Smooth muscle cell (in vitro differentiated cells): Measurements from ENCODE around the gene SF1. TPM values are rescaled to one million over a fixed set of nuclear protein-coding genes. Genes with fewer than 3 reads are reported as not detected.

Experiments
- DNase-seq: peaks from one replicate; lab custom pipeline; 2025; ENCODE audit not compliant: unreplicated experiment; lab: John Stamatoyannopoulos, UW
- H2AFZ ChIP-seq: fragments of 200-600 bp; sonication (generic); 2 replicates; pipeline ENCODE4 v1.6.0; 2016; ENCODE audit warnings: antibody characterized with exemption, low read depth, mild to moderate bottlenecking
- H3F3A ChIP-seq: fragments of 200-600 bp; sonication (generic); 2 replicates; pipeline ENCODE4 v1.6.0; 2017; ENCODE audit warnings: antibody characterized with exemption, low read depth
- H3K27ac ChIP-seq: fragments of 200-600 bp; sonication (generic); 2 replicates; pipeline ENCODE4 v1.5.1; 2016; ENCODE audit warnings: low read depth, mild to moderate bottlenecking
- H3K27me3 ChIP-seq: fragments of 200-600 bp; sonication (generic); 2 replicates; pipeline ENCODE4 v1.6.1; 2016; ENCODE audit warnings: low read depth, mild to moderate bottlenecking
- H3K36me3 ChIP-seq: fragments of 200-600 bp; sonication (generic); 2 replicates; pipeline ENCODE4 v1.5.1; 2016; ENCODE audit warnings: low read depth
- H3K4me1 ChIP-seq: fragments of 200-600 bp; sonication (generic); 2 replicates; pipeline ENCODE4 v1.5.1; 2016; ENCODE audit warnings: low read depth
- H3K4me2 ChIP-seq: fragments of 200-600 bp; sonication (generic); 2 replicates; pipeline ENCODE4 v1.6.0; 2016; ENCODE audit warnings: mild to moderate bottlenecking
- H3K4me3 ChIP-seq: fragments of 200-600 bp; sonication (generic); 2 replicates; pipeline ENCODE4 v1.5.1; 2016; ENCODE audit warnings: mild to moderate bottlenecking
- H3K79me2 ChIP-seq: fragments of 200-600 bp; sonication (generic); 2 replicates; pipeline ENCODE4 v1.6.0; 2016; ENCODE audit warnings: low read depth, mild to moderate bottlenecking
- H3K9ac ChIP-seq: fragments of 200-600 bp; sonication (generic); 2 replicates; pipeline ENCODE4 v1.6.0; 2016; ENCODE audit warnings: low read depth
- H3K9me3 ChIP-seq: fragments of 200-600 bp; sonication (generic); replicated peaks from 2 replicates; pipeline ENCODE4 v1.5.1; 2016; ENCODE audit warnings: low read depth
- H4K20me1 ChIP-seq: fragments of 200-600 bp; sonication (generic); 2 replicates; pipeline ENCODE4 v1.6.0; 2016; ENCODE audit warnings: low read depth
- WGBS: methylation state at CpG from one replicate; pipeline ENCODE4 v1.1.7; 2016; ENCODE audit warnings: low lambda C conversion rate; 5-methylcytosine and 5-hydroxymethylcytosine counted together
- polyA plus RNA-seq: library from polyadenylated mRNA; unstranded; fragments of >200 nt; fragmentation: Nextera tagmentation; extraction: Ambion mirVana; gene quantifications from 2 replicates; pipeline ENCODE4 v1.2.1, GENCODE V29; 2016
- total RNA-seq: library from RNA; depleted of rRNA; stranded (reverse); fragments of >200 nt; gene quantifications from 2 replicates; pipeline ENCODE4 v1.2.3, GENCODE V29; 2014
- TF ChIP-seq, protein P1 (sequence below): fragments of 200-600 bp; sonication (generic); IDR thresholded peaks from 2 replicates; pipeline ENCODE4 v1.5.1; 2017; ENCODE audit warnings: borderline replicate concordance, mild to moderate bottlenecking, antibody characterized with exemption; ENCODE audit not compliant: insufficient read depth, poor library complexity, severe bottlenecking

The SF1 gene
- total and polyA plus RNA-seq, 2 experiments from 2014 or later = 84.2 to 115 TPM

DNA sequence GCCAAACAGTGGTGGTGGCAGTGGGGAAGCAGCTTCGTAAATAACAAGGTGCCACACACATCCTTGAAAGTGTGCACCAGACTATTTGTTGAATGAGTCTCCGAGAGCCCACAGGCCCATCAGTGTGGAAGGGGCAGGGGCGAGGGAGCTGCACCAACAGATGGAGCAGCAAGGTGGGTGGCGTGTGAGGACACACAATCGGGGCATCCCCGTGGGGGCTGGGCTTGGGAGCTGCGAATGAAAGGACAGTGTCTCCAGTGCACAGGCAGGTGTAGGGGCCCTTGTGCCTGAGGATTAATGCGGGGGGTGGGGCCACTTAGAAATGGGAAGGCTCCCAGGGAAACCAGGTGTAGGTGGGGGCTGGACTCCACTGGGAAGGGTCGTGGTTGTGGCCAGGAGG lies 58.2 kb downstream of the SF1 start:
- 81% methylated on average over 9 of the region's 9 CpGs for WGBS
- peaks cover 44% of the 10 kb centered on the region for H3K27me3 ChIP-seq
- DNase-seq = no peak

DNA sequence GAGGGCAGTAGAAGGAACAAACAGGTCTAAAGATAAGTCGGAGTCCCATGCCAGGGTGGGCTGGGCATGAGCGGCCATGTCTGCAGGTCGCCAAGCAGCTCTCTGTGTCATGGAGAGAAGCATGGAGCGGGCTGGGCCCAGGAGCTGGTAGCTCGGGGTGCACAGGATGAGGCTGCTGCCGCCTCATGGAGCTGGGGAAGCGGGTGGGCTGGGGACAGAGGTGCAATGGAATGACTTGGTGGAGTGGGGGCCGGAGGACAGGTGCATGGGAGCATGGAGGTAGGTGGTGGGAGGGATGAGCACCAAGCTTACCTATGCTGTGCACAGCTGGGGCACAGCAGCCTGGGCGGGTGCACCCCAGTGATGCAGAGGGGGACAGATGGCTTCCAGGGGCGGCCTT lies 58.9 kb downstream of the SF1 start:
- WGBS = 88% methylated on average over 10 of the region's 10 CpGs
- Histone ChIP-seq H4K20me1 (no peaks in the 10 kb centered on the region), H3K9me3 (no peaks in the 10 kb centered on the region), H3K27ac (no peak overlapping the region), H3K36me3 (no peaks in the 10 kb centered on the region), H3F3A (no peaks in the 10 kb centered on the region), H3K4me3 (no peak overlapping the region), H3K9ac (no peak overlapping the region), H3K27me3 (peaks cover 52% of the 10 kb centered on the region), H3K4me1 (no peaks in the 10 kb centered on the region), H2AFZ (no peak overlapping the region), H3K4me2 (no peak overlapping the region), H3K79me2 (no peaks in the 10 kb centered on the region)
- TF ChIP-seq, protein P1, sequence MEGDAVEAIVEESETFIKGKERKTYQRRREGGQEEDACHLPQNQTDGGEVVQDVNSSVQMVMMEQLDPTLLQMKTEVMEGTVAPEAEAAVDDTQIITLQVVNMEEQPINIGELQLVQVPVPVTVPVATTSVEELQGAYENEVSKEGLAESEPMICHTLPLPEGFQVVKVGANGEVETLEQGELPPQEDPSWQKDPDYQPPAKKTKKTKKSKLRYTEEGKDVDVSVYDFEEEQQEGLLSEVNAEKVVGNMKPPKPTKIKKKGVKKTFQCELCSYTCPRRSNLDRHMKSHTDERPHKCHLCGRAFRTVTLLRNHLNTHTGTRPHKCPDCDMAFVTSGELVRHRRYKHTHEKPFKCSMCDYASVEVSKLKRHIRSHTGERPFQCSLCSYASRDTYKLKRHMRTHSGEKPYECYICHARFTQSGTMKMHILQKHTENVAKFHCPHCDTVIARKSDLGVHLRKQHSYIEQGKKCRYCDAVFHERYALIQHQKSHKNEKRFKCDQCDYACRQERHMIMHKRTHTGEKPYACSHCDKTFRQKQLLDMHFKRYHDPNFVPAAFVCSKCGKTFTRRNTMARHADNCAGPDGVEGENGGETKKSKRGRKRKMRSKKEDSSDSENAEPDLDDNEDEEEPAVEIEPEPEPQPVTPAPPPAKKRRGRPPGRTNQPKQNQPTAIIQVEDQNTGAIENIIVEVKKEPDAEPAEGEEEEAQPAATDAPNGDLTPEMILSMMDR = no peak
- DNase-seq = no peak

More for the DNA sequence above, 58.2 kb downstream of the SF1 start:
- no peaks in the 10 kb centered on the region for H3K79me2 ChIP-seq
- H3K4me2 ChIP-seq = no peak overlapping the region
- no peak overlapping the region for H3K4me3 ChIP-seq
- no peaks in the 10 kb centered on the region for H3K36me3 ChIP-seq
- H4K20me1 ChIP-seq = no peaks in the 10 kb centered on the region
- TF ChIP-seq, protein P1 = no peak
- no peaks in the 10 kb centered on the region for H3K9me3 ChIP-seq
- H3K4me1 ChIP-seq = no peaks in the 10 kb centered on the region
- no peaks in the 10 kb centered on the region for H3F3A ChIP-seq
- no peak overlapping the region for H3K9ac ChIP-seq
- H3K27ac ChIP-seq = no peak overlapping the region
- no peak overlapping the region for H2AFZ ChIP-seq

DNA sequence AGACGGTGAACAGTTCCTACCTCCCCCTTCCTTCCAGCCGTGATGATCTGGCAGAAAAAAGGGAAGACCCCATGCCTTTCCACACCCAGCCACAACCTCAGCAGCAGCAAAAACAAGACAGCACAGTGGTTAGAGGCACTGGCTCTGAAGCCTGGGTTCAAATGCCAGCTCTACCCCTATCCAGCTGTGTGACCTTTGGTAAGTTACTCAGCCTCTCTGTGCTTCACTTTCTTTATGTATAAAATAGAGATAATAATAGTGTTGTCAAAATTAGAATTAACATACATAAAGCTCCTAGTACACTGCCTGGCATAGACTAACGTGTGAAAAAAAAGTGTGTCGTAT lies 59.6 kb downstream of the SF1 start:
- H3K9me3 ChIP-seq = no peaks in the 10 kb centered on the region
- no peak overlapping the region for H3K4me3 ChIP-seq
- no peak overlapping the region for H2AFZ ChIP-seq
- no peaks in the 10 kb centered on the region for H3F3A ChIP-seq
- H4K20me1 ChIP-seq = no peaks in the 10 kb centered on the region
- TF ChIP-seq, protein P1 = no peak
- WGBS = 87% methylated on average over 4 of the region's 4 CpGs
- H3K27ac ChIP-seq = no peak overlapping the region
- peaks cover 59% of the 10 kb centered on the region for H3K27me3 ChIP-seq
- no peak for DNase-seq
- no peak overlapping the region for H3K9ac ChIP-seq
- H3K79me2 ChIP-seq = no peaks in the 10 kb centered on the region
- no peaks in the 10 kb centered on the region for H3K36me3 ChIP-seq
- no peak overlapping the region for H3K4me2 ChIP-seq
- no peaks in the 10 kb centered on the region for H3K4me1 ChIP-seq

DNA sequence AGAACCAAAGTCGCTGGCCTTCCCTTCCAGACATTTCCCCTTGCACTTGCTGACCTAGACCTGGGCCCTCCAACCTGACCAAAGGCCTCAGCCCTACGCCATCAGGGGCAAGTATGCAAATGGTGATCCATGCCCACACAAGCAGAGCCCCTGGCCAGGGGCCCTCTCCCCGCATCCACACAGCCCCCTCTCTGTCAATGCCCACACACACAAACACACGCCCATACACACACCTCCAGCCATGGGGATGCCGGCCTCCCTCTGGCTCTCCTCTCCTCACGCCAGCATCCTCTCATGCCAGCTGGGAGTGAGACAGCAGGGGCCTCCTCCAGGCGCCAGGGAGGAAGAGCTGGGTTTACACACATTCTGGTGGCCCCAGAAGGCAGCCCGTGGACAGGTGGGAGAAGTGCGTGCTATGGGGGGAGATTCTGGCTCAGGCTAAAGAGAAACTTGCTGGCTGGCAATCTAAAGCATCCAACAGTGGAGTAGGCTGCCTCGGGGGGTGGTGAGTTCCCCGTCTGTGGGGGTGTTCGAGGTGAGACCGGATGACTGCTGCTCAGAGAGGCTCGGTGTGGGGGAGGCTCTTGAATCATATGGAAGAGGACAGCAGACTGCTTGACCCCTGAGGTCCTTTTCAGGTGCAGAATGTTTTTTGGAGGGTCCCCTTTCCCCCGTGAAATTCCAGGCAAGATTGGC lies 60.1 kb downstream of the SF1 start:
- no peak overlapping the region for H2AFZ ChIP-seq
- H3K9me3 ChIP-seq = no peaks in the 10 kb centered on the region
- TF ChIP-seq, protein P1 = no peak
- H3K79me2 ChIP-seq = no peaks in the 10 kb centered on the region
- H3K4me2 ChIP-seq = no peak overlapping the region
- H3F3A ChIP-seq = no peaks in the 10 kb centered on the region
- H3K27me3 ChIP-seq = peaks cover 62% of the 10 kb centered on the region
- no peak for DNase-seq
- H4K20me1 ChIP-seq = no peaks in the 10 kb centered on the region
- H3K4me3 ChIP-seq = no peak overlapping the region
- no peak overlapping the region for H3K27ac ChIP-seq
- H3K36me3 ChIP-seq = no peaks in the 10 kb centered on the region
- 85% methylated on average over 15 of the region's 15 CpGs for WGBS
- H3K9ac ChIP-seq = no peak overlapping the region
- H3K4me1 ChIP-seq = no peaks in the 10 kb centered on the region
